Measurements from ENCODE around the gene ENAH.
"Not testable (repeated sequence)": the region's sequence is repeated elsewhere in the genome, so short reads cannot be mapped to it uniquely, and the experiment has no call there.

DNA sequence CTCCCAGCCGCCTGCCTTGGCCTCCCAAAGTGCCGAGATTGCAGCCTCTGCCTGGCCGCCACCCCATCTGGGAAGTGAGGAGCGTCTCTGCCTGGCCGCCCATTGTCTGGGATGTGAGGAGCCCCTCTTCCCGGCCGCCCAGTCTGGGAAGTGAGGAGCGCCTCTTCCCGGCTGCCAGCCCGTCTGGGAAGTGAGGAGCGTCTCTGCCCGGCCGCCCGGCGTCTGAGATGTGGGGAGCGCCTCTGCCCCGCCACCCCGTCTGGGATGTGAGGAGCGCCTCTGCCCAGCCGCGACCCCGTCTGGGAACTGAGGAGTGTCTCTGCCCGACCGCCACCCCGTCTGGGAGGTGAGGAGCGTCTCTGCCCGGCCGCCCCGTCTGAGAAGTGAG, 37.5 kb downstream of the ENAH start:
- not testable (repeated sequence) for TF ChIP-seq POLR2A (IDR thresholded peaks at IDR 0.05)
- TF ChIP-seq, protein P1, sequence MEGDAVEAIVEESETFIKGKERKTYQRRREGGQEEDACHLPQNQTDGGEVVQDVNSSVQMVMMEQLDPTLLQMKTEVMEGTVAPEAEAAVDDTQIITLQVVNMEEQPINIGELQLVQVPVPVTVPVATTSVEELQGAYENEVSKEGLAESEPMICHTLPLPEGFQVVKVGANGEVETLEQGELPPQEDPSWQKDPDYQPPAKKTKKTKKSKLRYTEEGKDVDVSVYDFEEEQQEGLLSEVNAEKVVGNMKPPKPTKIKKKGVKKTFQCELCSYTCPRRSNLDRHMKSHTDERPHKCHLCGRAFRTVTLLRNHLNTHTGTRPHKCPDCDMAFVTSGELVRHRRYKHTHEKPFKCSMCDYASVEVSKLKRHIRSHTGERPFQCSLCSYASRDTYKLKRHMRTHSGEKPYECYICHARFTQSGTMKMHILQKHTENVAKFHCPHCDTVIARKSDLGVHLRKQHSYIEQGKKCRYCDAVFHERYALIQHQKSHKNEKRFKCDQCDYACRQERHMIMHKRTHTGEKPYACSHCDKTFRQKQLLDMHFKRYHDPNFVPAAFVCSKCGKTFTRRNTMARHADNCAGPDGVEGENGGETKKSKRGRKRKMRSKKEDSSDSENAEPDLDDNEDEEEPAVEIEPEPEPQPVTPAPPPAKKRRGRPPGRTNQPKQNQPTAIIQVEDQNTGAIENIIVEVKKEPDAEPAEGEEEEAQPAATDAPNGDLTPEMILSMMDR (IDR thresholded peaks at IDR 0.05), result not testable (repeated sequence)
